Body of pancreas (tissue), 4 donors: ENCODE results near the gene G3BP2. TPM values are rescaled to one million over a fixed set of nuclear protein-coding genes. Genes with fewer than 3 reads are reported as not detected.

Source experiments
- ATAC-seq: fragments of 150-250 bp; one replicate; pipeline ENCODE4 v1.9.1; 2016
- DNase-seq, 4 donors: peaks; one replicate each; pipeline ENCODE4 v3.0.0-alpha.2; 2019
- H3K27ac ChIP-seq, 4 donors: fragments of 200-600 bp; sonication (generic); 1 replicate in 3 of 4; 2 replicates in 1 of 4; pipeline versions ENCODE4 v1.5.1 to v1.6.1; 2016 to 2019; ENCODE audit warnings: mild to moderate bottlenecking in 1 of 4, mixed read lengths in 1 of 4, moderate library complexity in 1 of 4
- H3K27me3 ChIP-seq, 2 donors: fragments of 200-600 bp; sonication (generic); one replicate each; pipeline ENCODE4 v1.6.0; 2016; ENCODE audit warnings: mild to moderate bottlenecking in 1 of 2
- H3K36me3 ChIP-seq, 2 donors: fragments of 200-600 bp; sonication (generic); replicated peaks in 1 of 2; 2 replicates each; pipeline ENCODE4 v1.5.1; 2016; ENCODE audit warnings: low read depth in 2 of 2; ENCODE audit not compliant: insufficient read depth in 1 of 2
- H3K4me1 ChIP-seq: fragments of 200-600 bp; sonication (generic); one replicate; pipeline ENCODE4 v1.6.0; 2016
- H3K4me3 ChIP-seq, 2 donors: fragments of 200-600 bp; sonication (generic); 1 replicate in 1 of 2; 2 replicates in 1 of 2; pipeline ENCODE4 v1.5.1; 2016 to 2019
- H3K9me3 ChIP-seq, 3 donors: fragments of 200-600 bp; sonication (generic); 1 replicate in 2 of 3; 2 replicates in 1 of 3; pipeline ENCODE4 v1.5.1; 2016
- CTCF ChIP-seq, 7 experiments: fragments of 450-650 bp in 4 of 7; fragments of 200-600 bp in 3 of 7; sonication (generic) in 3 of 7; IDR thresholded peaks; one replicate each; pipeline ENCODE4 v1.5.1; 2016 to 2019; ENCODE audit warnings: antibody characterized with exemption in 7 of 7
- POLR2A ChIP-seq, 3 donors: fragments of 450-650 bp; IDR thresholded peaks; one replicate each; pipeline ENCODE4 v1.6.1; 2016; ENCODE audit warnings: antibody characterized with exemption in 3 of 3, mild to moderate bottlenecking in 2 of 3
- WGBS, 2 donors: methylation state at CpG; one replicate each; pipeline ENCODE4 v1.1.5; 2017; 5-methylcytosine and 5-hydroxymethylcytosine counted together
- intact Hi-C: fragments of 100-400 bp; cut with DNase I; formaldehyde crosslinking; loops from one replicate; pipeline ENCODE4 v1.15.1; 2023
- small RNA-seq: library from RNA; depleted of rRNA; stranded (forward); fragments of <200 nt; gene quantifications from one replicate; pipeline ENCODE3, GENCODE V24; 2016
- total RNA-seq, 2 donors: library from RNA; depleted of rRNA; stranded (reverse); fragments of >200 nt; gene quantifications; one replicate each; pipeline ENCODE4 v1.1.0, GENCODE V29; 2016

Gene G3BP2
- total RNA-seq, 2 donors from 2014 or later, result 29.7 to 65.6 TPM

- no peaks in the 10 kb centered on the region for H3K27me3 ChIP-seq
- intact Hi-C loops, result no loop called here
- no peak overlapping the region for H3K27ac ChIP-seq
- WGBS, 2 donors, result 77 to 87% methylated on average over 4 of the region's 4 CpGs
- no peak for TF ChIP-seq POLR2A (IDR thresholded peaks at IDR 0.05)
- H3K4me3 ChIP-seq, result no peak overlapping the region
- no peaks in the 10 kb centered on the region for H3K9me3 ChIP-seq
- H3K36me3 ChIP-seq, result no peaks in the 10 kb centered on the region
- H3K4me1 ChIP-seq, result no peaks in the 10 kb centered on the region
- DNase-seq (no peak), ATAC-seq (no peak)
Observed at GRCh38 chr4:75605928-75606327, 67.3 kb downstream of the G3BP2 start.

- ATAC-seq, result no peak
- DNase-seq, result no peak
- WGBS, 2 donors, result 78 to 86% methylated on average over 4 of the region's 4 CpGs
- no peak overlapping the region for H3K4me3 ChIP-seq
- TF ChIP-seq CTCF (IDR thresholded peaks at IDR 0.05), result no peak
- H3K36me3 ChIP-seq, result no peaks in the 10 kb centered on the region
- H3K27me3 ChIP-seq, result no peaks in the 10 kb centered on the region
- no peaks in the 10 kb centered on the region for H3K9me3 ChIP-seq
- intact Hi-C loops, result no loop called here
- no peak overlapping the region for H3K27ac ChIP-seq
- H3K4me1 ChIP-seq, result no peaks in the 10 kb centered on the region
Observed at GRCh38 chr4:75599647-75600046, 73.6 kb downstream of the G3BP2 start.

GRCh38 chr4:75598390-75598789 lies 74.8 kb downstream of the G3BP2 start:
- TF ChIP-seq CTCF (IDR thresholded peaks at IDR 0.05), result no peak
- TF ChIP-seq POLR2A (IDR thresholded peaks at IDR 0.05), result no peak
- intact Hi-C loops, result no loop called here
- H3K27me3 ChIP-seq, result no peaks in the 10 kb centered on the region
- no peak overlapping the region for H3K4me3 ChIP-seq
- ATAC-seq (no peak), DNase-seq (no peak)
- H3K9me3 ChIP-seq, result no peaks in the 10 kb centered on the region
- H3K27ac ChIP-seq, result no peak overlapping the region
- H3K4me1 ChIP-seq, result no peaks in the 10 kb centered on the region
- 77 to 84% methylated on average over 3 of the region's 3 CpGs for WGBS, 2 donors
- H3K36me3 ChIP-seq, result no peaks in the 10 kb centered on the region

- H3K4me3 ChIP-seq, result no peak overlapping the region
- no peaks in the 10 kb centered on the region for H3K9me3 ChIP-seq
- TF ChIP-seq CTCF (IDR thresholded peaks at IDR 0.05), result no peak
- TF ChIP-seq POLR2A (IDR thresholded peaks at IDR 0.05), result no peak
- WGBS, 2 donors, result 67 to 77% methylated on average over 3 of the region's 3 CpGs
- H3K4me1 ChIP-seq, result no peaks in the 10 kb centered on the region
- no peak for ATAC-seq
- intact Hi-C loops, result no loop called here
- no peak overlapping the region for H3K27ac ChIP-seq
- no peaks in the 10 kb centered on the region for H3K27me3 ChIP-seq
- DNase-seq, result no peak
- no peaks in the 10 kb centered on the region for H3K36me3 ChIP-seq
Observed at GRCh38 chr4:75596061-75596460, 77.2 kb downstream of the G3BP2 start.

GRCh38 chr4:75593393-75593792 lies 79.8 kb downstream of the G3BP2 start:
- no peak overlapping the region for H3K4me3 ChIP-seq
- H3K4me1 ChIP-seq, result no peaks in the 10 kb centered on the region
- H3K36me3 ChIP-seq, result no peaks in the 10 kb centered on the region
- no peaks in the 10 kb centered on the region for H3K27me3 ChIP-seq
- H3K9me3 ChIP-seq, result no peaks in the 10 kb centered on the region
- WGBS, 2 donors, result 57 to 73% methylated on average over 1 of the region's 1 CpG
- no peak overlapping the region for H3K27ac ChIP-seq
- no peak for DNase-seq
- TF ChIP-seq CTCF (IDR thresholded peaks at IDR 0.05) (no peak), POLR2A (IDR thresholded peaks at IDR 0.05) (no peak)
- intact Hi-C loops, result no loop called here
- ATAC-seq, result no peak

Small RNA genes lying within 50 kb of the gene (small RNA-seq; reads per million reads assigned to genes)
- not detected for gene RF00019

Other genes starting within 250 kb of the G3BP2 start
- gene RCHY1, start 159.0 kb downstream of the G3BP2 start, total RNA-seq, result 10 to 100 TPM; 20.0 to 22.4 TPM
- gene THAP6, start 158.9 kb downstream of the G3BP2 start, total RNA-seq, result 10 to 100 TPM; 15.8 to 21.8 TPM
- gene ODAPH, start 117.3 kb downstream of the G3BP2 start, total RNA-seq, result not detected
- 1 to 10 TPM; 1.6 to 4.6 TPM for gene CDKL2, start 42.9 kb downstream of the G3BP2 start, total RNA-seq
- 10 to 100 TPM; 57.6 to 89.7 TPM for gene USO1, start 51.2 kb upstream of the G3BP2 start, total RNA-seq
- gene PPEF2, start 229.0 kb upstream of the G3BP2 start, total RNA-seq, result not detected